ENCODE data around the gene LHX3.

- TF ChIP-seq POLR2A (IDR thresholded peaks at IDR 0.05) (no peak), CTCF (IDR thresholded peaks at IDR 0.05) (no peak)
These were observed 40.6 kb upstream of the LHX3 start, which contains the start of gene QSOX2 for GRCh38 chr9:136245219-136246150.
